ENCODE data around the gene SUN2. TPM values are rescaled to one million over a fixed set of nuclear protein-coding genes. Genes with fewer than 3 reads are reported as not detected.

Gene SUN2
- total RNA-seq, 1 experiment from 2014 or later = 45.1 TPM

- in situ Hi-C loops (cut with HindIII; ENCODE audit: low pct_unique_long_range_greater_than_20kb, low sequenced_read_pairs) (no loop called here), intact Hi-C loops (cut with micrococcal nuclease; ENCODE audit: unreplicated experiment) (no loop called here)
- no peaks in the 10 kb centered on the region for H3K36me3 ChIP-seq (ENCODE audit: control insufficient read depth, insufficient read depth, low read length)
- H3K27me3 ChIP-seq (ENCODE audit: control insufficient read depth, insufficient read depth, low read length) = no peaks in the 10 kb centered on the region
- H3K4me3 ChIP-seq (ENCODE audit: low read depth in 2 of 2, low read length in 2 of 2) = no peak overlapping the region
- TF ChIP-seq TCF7L2 (IDR thresholded peaks at IDR 0.05; ENCODE audit: low read depth, low read length) (no peak), SIN3A (IDR thresholded peaks at IDR 0.05; ENCODE audit: borderline replicate concordance, insufficient read depth, low read depth, low read length) (no peak), POLR2AphosphoS5 (IDR thresholded peaks at IDR 0.05; ENCODE audit: low read depth, low read length) (no peak), REST (IDR thresholded peaks at IDR 0.05; ENCODE audit: insufficient read depth in 1 of 2, low read depth in 2 of 2, low read length in 1 of 2) (no peak)
- TF ChIP-seq, protein P1, sequence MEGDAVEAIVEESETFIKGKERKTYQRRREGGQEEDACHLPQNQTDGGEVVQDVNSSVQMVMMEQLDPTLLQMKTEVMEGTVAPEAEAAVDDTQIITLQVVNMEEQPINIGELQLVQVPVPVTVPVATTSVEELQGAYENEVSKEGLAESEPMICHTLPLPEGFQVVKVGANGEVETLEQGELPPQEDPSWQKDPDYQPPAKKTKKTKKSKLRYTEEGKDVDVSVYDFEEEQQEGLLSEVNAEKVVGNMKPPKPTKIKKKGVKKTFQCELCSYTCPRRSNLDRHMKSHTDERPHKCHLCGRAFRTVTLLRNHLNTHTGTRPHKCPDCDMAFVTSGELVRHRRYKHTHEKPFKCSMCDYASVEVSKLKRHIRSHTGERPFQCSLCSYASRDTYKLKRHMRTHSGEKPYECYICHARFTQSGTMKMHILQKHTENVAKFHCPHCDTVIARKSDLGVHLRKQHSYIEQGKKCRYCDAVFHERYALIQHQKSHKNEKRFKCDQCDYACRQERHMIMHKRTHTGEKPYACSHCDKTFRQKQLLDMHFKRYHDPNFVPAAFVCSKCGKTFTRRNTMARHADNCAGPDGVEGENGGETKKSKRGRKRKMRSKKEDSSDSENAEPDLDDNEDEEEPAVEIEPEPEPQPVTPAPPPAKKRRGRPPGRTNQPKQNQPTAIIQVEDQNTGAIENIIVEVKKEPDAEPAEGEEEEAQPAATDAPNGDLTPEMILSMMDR (IDR thresholded peaks at IDR 0.05) = no peak
- ChIA-PET POLR2A (no interaction called here), CTCF (no interaction called here)
- ATAC-seq = no peak
- no peaks in the 10 kb centered on the region for H3K4me1 ChIP-seq (ENCODE audit: control insufficient read depth, insufficient read depth, low read length)
- H3K27ac ChIP-seq (ENCODE audit: low read length) = no peak overlapping the region
- DNase-seq (ENCODE audit: low read depth, low spot score) = no peak
- BruUV-seq (replicated peaks) = no TSS peak
- H3K9me3 ChIP-seq (ENCODE audit: control insufficient read depth, insufficient read depth, low read depth, low read length) = no peaks in the 10 kb centered on the region
These were observed 14.6 kb downstream of the SUN2 start for GRCh38 chr22:38741166-38741565.

DNA sequence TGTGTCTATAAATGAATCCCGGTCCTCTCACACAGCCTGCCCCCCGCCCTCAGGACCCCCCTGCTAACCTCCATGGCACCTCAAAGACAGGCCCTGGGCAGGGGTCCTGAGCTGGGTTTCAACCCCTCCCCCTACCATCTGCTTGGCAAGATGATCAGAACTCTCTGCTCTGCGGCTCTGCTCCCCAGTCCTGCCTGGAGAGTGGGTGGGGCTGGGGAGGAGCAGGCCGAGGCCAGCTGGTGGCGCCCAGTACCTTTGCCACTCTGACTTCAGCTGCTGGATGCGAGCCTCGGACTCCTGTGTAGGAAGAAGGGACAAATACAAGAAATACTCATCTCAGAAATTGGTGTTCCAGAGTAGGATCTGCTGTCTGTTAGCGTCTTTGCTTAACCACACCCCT is 15.0 kb downstream of the SUN2 start:
- DNase-seq (ENCODE audit: low read depth, low spot score) (no peak), ATAC-seq (no peak)
- Histone ChIP-seq H3K36me3 (ENCODE audit: control insufficient read depth, insufficient read depth, low read length) (no peaks in the 10 kb centered on the region), H3K4me3 (ENCODE audit: low read depth in 2 of 2, low read length in 2 of 2) (no peak overlapping the region), H3K9me3 (ENCODE audit: control insufficient read depth, insufficient read depth, low read depth, low read length) (no peaks in the 10 kb centered on the region), H3K27ac (ENCODE audit: low read length) (no peak overlapping the region), H3K27me3 (ENCODE audit: control insufficient read depth, insufficient read depth, low read length) (no peaks in the 10 kb centered on the region), H3K4me1 (ENCODE audit: control insufficient read depth, insufficient read depth, low read length) (no peaks in the 10 kb centered on the region)
- CTCF ChIA-PET = no interaction called here
- in situ Hi-C loops (cut with HindIII; ENCODE audit: low pct_unique_long_range_greater_than_20kb, low sequenced_read_pairs) (no loop called here), intact Hi-C loops (cut with micrococcal nuclease; ENCODE audit: unreplicated experiment) (no loop called here)
- TF ChIP-seq TCF7L2 (IDR thresholded peaks at IDR 0.05; ENCODE audit: low read depth, low read length) (no peak), REST (IDR thresholded peaks at IDR 0.05; ENCODE audit: insufficient read depth in 1 of 2, low read depth in 2 of 2, low read length in 1 of 2) (no peak), SIN3A (IDR thresholded peaks at IDR 0.05; ENCODE audit: borderline replicate concordance, insufficient read depth, low read depth, low read length) (no peak), POLR2AphosphoS5 (IDR thresholded peaks at IDR 0.05; ENCODE audit: low read depth, low read length) (no peak)
- TF ChIP-seq, protein P1 (IDR thresholded peaks at IDR 0.05) = no peak
- BruUV-seq (replicated peaks) = no TSS peak
- POLR2A ChIA-PET = interaction anchor here (0.6 kb wide), 1 partner anchor 20 kb away, joined by 6 read pairs; no protein-coding TSS in a partner anchor
